UCSD-AML1 (cell line): ENCODE data around the gene HCST.
A peak's percentile ranks its signal among the peaks of the same experiment; 100 is the strongest.

ENCODE experiments used
- DNase-seq: peaks from one replicate; lab custom pipeline; 2025; ENCODE audit not compliant: unreplicated experiment; lab: John Stamatoyannopoulos, UW

HCST gene

DNA sequence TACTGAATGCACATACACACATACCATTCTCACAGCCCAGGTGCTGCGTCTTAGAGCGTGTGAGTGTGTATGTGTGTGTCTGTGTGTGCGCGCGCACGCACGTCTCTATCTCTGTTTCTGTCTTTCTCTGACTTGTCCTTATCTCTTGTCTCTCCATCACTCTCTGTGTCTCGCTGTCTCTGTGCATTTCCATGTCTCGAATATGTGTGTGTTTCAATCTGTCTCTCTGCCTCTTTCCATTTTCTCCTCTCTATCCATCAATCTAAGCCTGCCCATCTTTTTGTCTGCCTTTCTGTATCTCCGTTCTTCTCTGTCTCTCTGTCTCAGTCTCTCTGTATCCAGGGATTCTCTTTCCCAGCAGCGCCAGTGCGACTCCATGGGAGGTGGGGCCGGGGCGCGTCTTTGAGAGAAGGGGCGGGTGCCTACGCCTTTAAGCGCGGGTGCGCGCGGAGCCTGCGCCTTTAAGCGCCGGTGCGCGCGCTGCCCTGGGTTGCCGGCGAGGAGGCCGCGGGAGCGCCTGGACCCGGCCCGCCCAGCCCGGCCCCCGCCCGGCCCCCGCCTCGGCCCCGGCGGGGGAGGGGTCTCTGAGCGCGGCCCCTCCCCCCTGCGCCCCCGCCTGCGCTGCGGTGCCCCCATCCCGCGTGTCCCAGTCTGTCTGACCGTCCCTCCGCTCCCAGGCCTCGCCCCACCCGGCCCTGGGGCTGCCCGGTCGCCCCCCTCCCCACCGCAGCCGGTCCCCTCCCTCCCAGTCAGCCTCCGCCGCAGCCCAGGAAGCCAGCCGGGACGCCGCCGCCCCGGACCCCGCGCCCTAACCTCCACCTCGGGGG, 33.8 kb downstream of the HCST start, which contains the start of gene LRFN3:
Gene LRFN3, plus strand, starts transcription at position 464 of the 827 bp plus-strand sequence. CDS start 3,052 bp downstream, outside the sequence.
- peak; percentile 60 for DNase-seq

DNA sequence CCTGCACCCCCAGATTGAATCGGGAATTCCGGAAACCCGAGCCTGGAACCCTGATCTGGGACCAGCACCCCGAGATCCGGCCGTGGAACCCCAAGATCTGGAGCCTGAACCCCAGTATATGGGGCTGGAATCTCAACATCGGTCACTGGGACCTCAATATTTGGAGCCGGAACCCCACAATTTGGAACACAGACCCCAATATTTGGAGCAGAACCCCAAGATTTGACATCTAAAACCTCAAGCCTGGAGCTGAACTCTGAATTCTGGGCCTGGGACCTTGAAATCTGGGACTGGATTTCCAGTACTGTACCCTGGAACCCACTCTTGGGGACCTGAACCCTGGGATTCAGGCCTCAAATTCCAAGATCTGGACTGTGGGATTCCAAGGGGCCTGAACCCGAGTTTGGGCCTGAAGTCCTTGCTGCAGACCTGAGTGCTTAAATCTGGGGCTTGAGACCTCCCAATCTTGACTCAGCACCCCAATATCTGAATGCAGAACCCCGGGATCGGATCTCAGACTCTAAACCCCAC, 34.5 kb downstream of the HCST start:
- no peak for DNase-seq

GRCh38 chr19:35937345-35938281, 35.3 kb downstream of the HCST start:
- no peak for DNase-seq

GRCh38 chr19:35938282-35939224, 36.2 kb downstream of the HCST start:
- DNase-seq: no peak

GRCh38 chr19:35939307-35940077, 37.2 kb downstream of the HCST start:
- no peak for DNase-seq

- no peak for DNase-seq
These were observed 37.9 kb downstream of the HCST start for GRCh38 chr19:35940078-35940775.

GRCh38 chr19:35940839-35941238, 38.5 kb downstream of the HCST start:
- no peak for DNase-seq

DNA sequence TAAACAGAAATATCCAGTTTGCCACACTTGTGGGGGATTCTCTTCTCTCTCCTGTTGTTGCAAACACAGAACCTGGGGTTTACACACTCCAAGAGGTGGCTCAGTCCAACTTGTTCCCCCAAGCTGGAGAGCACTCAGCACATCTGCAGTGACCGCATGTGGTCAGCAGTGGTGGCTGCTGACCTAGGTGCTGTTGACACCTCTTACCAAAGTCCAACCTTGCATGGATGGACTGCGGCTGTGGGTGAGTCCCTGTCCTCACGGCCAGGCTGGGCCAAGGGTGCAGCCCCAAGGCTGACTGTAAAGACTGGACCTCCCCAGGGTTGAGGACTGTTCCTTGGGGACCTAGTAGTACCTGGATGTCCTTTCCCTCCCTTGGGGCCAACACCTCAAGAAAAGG, 39.9 kb downstream of the HCST start:
- no peak for DNase-seq

GRCh38 chr19:35943321-35944301, 41.3 kb downstream of the HCST start:
- DNase-seq: no peak

- DNase-seq: no peak
These were observed 42.2 kb downstream of the HCST start for GRCh38 chr19:35944556-35944955.

DNA sequence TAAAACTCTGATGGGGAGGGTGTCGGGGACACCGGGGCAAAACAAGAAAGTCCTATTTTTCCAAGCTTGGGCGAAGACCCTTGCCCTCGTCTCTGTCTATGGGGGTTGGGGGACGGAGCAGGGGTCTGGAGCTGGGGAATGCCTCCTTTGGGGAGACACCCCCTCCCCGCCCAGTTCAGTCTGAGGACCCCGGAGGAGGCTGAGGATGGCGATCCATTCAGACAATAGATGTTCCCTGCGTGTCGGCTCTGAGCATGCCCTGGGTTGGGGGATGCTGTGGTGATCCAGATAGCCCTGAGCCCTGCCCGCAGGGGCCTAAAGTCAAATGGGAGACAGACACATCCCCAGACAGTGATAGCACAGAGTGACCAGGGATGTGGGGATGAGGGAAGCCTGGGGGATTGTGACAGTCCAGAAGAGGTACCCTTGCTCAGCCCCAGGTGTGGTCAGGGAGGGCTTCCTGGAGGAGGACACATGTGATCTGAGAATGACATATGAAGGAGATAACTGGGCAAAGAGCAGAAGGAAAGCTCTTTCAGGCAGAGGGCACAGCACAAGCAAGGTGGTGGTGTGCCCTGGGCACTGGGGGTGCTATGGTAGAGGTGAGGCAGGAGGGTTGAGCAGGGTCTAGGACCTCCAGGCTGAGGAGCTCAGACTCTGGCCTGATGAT, 42.9 kb downstream of the HCST start:
- DNase-seq: no peak

- DNase-seq: no peak
These were observed 43.9 kb downstream of the HCST start for GRCh38 chr19:35946203-35946602.

GRCh38 chr19:35949131-35949530, 46.8 kb downstream of the HCST start:
- DNase-seq: no peak
